Hypothalamus (tissue), 51 donors: ENCODE measurements around the gene PTPN18.
"Not testable (repeated sequence)": the region's sequence is repeated elsewhere in the genome, so short reads cannot be mapped to it uniquely, and the experiment has no call there.

Experiments
- DNase-seq, 51 donors: peaks; one replicate each; lab custom pipeline; 2025; lab: John Stamatoyannopoulos, UW

Gene PTPN18

DNA sequence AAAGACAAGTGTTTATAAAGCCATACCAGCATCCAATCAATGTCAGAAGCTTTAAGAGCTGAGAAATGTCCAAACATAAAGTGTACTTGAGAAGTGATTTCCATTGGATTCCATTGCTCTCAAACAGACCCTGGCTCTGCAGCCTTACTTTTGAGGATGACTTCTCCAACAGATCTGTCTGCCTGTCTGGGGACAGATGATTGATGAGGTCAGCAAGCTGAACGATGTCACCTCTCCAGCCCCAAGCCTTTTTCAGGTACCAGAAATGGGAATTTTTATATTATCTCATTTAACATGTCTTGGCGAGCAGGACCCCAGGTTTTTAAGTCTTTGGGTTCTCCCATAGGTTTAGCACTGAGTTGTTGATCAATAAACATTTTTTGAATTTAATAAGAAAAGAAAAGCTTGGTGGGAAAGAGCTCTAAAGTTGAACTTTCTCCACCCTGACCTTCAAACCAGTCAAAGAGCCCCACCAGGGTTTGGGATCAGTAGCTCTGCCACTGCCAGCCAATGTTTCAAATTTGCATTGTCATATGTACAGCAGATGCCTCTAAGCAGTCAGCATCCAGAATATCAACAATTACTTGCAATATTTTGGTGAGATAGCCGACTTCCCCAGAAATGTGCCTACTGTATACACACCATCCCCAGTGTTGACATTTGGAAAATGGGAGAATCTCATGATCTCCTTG lies 22.5 kb downstream of the PTPN18 start:
- no peak for DNase-seq

DNA sequence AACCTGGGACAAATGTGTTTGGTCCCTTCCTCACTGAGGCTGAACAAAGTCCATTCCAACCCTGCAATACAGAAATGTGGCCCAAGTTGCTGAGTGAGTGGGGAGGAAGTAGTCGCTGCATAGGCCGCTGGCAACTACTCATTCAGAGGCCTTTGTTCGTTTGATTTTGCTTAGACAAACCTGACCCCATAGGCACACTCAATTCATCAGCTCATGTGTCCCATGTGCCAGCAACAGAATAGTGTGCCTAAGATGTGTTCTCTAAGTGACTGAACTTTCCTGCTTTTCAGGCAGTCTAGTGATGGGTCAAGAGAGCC lies 23.0 kb downstream of the PTPN18 start:
- DNase-seq: no peak

- no peak for DNase-seq
These were observed 24.5 kb downstream of the PTPN18 start for GRCh38 chr2:130380096-130380934.

DNA sequence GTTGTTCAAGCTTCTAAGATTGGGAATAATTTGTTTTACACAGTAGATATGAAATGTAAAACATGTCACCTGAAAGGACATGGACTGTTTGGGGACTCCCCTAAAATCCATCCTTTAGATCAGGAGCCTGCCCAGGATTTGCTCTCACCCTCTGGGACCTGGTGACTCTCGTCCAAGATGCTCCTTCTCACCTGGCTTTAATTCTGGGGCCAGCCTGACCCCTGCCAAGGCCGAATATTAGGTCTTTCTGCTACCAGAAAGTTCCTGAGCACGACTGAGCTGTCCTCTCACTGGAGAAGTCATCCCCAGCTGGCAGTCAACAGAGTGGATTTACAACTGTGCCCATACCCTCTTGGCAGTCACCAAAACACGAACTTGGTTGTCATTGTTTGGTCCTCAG lies 25.3 kb downstream of the PTPN18 start:
- DNase-seq: no peak

DNA sequence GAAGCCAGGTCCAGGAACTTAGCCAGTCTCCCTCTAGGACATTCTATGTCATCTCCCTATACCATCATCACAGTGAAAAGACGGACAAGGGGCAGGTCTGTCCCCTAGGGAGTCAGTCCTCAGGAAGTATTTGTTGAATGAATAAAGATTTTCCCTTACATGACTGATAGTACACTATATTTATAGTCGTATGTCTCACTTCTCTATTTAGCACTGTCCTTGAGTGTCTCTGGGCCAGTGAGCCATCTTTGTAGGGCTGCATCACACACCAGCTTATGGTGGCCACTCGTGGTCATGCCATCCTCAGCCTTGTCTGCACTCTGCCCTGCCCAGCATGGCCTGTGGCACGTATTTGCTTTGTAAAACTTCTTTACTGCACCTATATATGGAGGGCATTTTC lies 25.8 kb downstream of the PTPN18 start:
- DNase-seq: no peak

- no peak for DNase-seq
These were observed 26.6 kb downstream of the PTPN18 start for GRCh38 chr2:130382313-130382917.

- DNase-seq: no peak
These were observed 29.9 kb downstream of the PTPN18 start for GRCh38 chr2:130385709-130386108.

DNA sequence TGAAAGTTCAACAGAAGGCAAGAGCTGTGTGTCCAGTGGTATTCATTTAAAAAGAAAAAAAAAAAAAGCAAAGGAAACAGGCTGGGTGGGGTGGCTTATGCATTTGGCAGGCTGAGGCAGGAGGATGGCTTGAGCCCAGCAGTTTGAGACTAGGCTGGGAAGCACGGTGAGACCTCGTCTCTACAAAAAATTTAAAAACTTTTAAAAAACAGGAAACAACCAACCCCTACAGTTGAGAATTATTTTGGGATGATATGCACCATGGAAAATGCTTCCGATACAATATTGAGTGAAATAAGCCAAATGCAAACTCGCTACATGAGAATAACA lies 31.2 kb downstream of the PTPN18 start:
- no peak for DNase-seq

DNA sequence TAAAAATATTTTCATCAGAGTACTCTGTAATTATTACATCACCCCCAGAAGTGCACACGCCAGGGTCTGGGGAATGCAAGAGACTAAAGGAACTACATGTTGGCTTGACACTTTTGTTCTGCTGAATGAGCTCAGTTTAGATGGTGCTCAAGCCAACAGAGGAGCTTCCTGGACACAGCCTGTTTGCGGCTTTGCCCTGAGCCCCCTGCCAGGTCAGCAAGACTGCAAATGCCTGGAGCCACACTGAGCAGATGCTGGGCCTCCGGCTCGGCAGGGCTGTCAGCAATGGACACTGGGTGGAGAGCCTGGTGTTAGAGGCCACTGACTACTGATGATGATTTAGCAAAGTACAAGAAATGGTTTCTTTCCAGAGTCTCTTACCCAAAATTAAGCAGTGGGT lies 31.9 kb downstream of the PTPN18 start:
- DNase-seq: peak in 1 of 51 donors; percentile 31

- peak in 1 of 51 donors; percentile 14 for DNase-seq
These were observed 32.5 kb downstream of the PTPN18 start for GRCh38 chr2:130388221-130388907.

DNA sequence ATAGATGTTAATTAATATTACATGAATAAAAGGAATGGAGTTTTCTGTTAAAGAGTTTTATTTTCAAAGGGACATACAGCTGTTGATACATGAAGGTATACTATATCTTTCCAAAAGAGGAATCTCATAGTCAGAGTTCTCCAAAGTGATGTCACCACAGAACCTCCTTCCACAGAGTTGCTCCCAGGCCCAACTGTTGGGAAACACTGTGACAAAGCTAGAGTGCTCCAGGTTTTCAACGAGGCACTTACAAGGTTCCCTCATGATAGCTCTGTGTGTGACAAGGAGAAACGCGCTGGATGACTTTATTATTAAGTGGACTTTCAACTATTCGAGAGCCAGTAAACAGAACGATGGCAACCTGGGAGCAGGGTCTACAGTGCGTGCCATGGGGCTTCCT lies 33.5 kb downstream of the PTPN18 start:
- no peak for DNase-seq

DNA sequence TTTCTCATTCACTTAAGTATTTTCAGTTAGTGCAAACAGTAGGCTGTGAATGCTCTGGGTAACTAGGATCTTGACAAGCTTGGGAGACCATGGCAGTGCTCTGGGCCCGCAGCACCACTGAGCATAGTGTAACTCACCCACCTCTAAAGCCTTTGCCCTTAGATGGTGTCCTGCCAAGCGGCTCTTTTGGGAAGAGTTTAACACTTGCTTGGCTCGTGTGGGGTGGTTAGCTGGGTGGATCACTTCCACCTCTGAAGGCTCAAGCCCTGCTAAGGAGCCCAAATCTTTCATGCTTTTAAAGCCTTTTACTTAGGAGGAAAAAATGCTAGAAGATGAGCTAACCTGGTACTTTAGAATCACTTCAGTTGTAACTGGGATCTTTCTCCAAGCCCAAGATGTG lies 33.9 kb downstream of the PTPN18 start:
- no peak for DNase-seq

DNA sequence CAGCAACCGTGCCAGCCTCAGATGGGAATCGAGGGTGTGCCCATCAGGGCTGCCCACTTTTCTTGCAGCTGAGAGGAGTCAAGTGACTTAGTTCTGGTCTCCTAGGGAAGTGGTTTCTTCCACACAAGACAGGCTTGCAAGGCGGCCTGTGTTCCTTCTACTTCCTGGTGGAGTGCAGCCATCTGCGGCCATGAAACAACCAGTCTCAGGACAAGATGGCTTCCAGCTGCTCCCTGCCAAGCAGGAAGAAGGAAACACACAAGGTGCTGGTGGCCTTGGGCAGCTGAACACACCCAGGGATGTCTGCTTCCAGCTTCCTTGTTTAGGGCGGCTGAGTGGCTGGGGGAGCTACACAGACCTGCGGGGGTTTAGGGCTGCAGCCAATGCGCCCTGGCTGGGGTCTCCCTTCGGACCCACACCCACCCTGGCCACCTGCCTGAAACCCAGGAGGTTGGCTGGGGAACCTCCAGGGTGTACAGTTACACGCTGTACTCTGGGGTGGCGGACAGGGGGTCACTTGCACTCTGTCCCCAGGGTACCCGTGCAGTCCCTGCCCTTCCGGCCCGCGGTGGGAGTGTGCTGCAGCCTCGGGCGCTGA lies 34.7 kb downstream of the PTPN18 start:
- peak in 5 of 51 donors; percentile 14 to 44 (median 27) for DNase-seq

- DNase-seq: peak in 49 of 51 donors; percentile 25 to 85 (median 67)
These were observed 35.4 kb downstream of the PTPN18 start for GRCh38 chr2:130391058-130391871.

DNA sequence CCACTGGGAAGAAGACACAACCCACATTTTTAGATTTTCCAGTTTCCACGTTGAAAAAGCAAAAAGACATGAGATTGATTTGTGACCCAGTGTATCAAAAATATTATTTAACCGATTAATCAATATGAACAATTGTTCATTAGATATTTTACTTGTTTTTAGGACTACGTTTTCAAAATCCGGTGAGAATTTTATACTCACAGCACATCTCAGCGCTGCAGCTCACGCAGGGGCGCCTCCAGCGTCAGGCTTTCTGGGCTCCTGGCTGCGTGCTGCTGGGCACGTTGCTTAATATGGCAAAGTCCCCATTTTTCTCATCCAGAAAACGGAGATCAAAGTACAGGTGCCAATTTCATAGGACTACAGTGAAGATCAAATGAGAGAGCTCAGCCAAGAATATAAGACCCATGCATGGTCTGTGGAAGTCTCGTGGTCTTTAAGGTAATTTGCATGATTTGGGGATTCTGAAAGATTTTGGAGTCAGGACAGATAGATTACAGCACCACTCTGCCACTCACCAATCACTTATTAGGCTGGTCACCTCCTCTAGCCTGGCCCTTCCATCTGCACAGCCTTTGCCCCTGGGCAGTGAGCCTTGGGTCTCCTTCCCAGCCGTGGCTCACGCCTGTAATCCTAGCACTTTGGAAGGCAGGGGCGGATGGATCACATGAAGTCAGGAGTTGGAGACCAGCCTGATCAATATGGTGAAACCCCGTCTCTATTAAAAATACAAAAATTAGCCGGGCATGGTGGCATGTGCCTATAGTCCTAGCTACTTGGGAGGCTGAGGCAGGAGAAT lies 36.2 kb downstream of the PTPN18 start:
- DNase-seq: peak in 10 of 51 donors; percentile 4 to 84 (median 38)

DNA sequence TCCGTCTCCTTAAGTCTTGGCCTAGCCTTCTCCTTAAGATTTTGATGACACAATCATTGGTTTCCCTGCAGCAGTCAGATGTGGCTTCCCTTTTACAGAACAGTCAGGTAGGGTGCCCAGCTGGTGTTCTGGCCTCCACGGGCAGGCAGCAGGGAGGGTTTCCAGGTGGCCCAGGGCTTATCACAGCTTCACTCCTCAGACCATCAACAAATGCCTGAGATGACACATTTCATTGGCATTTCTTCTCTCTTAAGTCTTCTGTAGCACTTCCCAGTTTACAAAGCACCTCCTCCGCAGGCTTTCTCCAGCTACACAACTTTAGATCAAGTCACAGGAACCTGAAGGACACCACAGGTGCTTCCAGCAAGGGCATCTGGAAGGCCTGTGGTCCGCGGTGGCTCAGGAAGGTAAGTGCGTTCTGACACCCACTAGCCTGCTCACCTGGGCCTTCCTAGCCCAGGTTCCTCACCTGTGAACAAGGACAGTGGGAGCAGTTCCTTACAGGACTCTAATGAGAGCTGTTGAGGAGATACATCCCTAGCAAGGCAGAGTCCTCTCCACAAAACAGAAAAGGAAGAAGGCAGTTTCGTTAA lies 37.6 kb downstream of the PTPN18 start:
- no peak for DNase-seq

DNA sequence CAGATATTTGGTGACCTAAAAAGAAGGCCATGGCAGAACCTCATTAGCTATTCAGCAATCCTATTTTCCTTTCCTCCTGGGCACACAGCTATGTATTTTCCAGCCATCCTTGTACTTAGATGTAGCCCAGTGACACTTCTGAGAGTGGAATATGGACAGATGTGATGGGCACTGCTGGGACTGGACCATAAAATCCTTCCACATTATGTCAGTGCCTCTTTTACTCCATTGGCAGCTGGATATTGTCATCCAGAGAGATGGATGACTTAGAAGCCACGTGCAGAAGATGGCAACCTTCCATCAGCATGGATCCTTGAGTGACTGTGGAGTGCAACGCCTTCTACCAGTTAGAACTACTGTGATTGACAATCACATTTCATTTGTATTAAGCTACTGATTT lies 50.4 kb downstream of the PTPN18 start:
- DNase-seq: not testable (repeated sequence)

- DNase-seq: not testable (repeated sequence)
These were observed 60.8 kb downstream of the PTPN18 start for GRCh38 chr2:130416693-130417092.

GRCh38 chr2:130418845-130419244 lies 63.0 kb downstream of the PTPN18 start:
- DNase-seq: not testable (repeated sequence)
